HEK293 (cell line): ENCODE results near the gene SLIT1.
A peak's percentile ranks its signal among the peaks of the same experiment; 100 is the strongest.

ENCODE experiments used
- CTCF ChIA-PET: fragments of 350-600 bp; formaldehyde crosslinking; extraction: SDS; loops from one replicate; lab custom pipeline; 2021; ENCODE audit warnings: antibody characterized with exemption; lab: Yijun Ruan, JAX
- POLR2A ChIA-PET: fragments of 300-600 bp; formaldehyde crosslinking; extraction: SDS; loops from one replicate; lab custom pipeline; 2020; ENCODE audit warnings: antibody characterized with exemption, inconsistent platforms; lab: Yijun Ruan, JAX
- H3K27ac ChIP-seq: fragments of 200-500 bp; sonication (Bioruptor generic); 2 replicates; pipeline ENCODE4 v1.5.1; 2014; ENCODE audit warnings: low read depth, low read length, control low read depth, inconsistent platforms; ENCODE audit errors: extremely low read depth
- H3K36me3 ChIP-seq, 2 experiments: fragments of 200-500 bp in 1 of 2; sonication (Bioruptor generic) in 1 of 2; 1 replicate in 1 of 2; 2 replicates in 1 of 2; pipeline ENCODE4 v1.5.1; 2014 to 2017; ENCODE audit warnings: inconsistent platforms in 2 of 2, low read length in 2 of 2; ENCODE audit not compliant: control insufficient read depth in 2 of 2, insufficient read depth in 1 of 2
- H3K4me1 ChIP-seq: fragments of 200-500 bp; sonication (Bioruptor generic); 2 replicates; pipeline ENCODE4 v1.5.1; 2014; ENCODE audit warnings: mild to moderate bottlenecking, low read length, inconsistent platforms; ENCODE audit not compliant: control insufficient read depth, insufficient read depth
- H3K4me3 ChIP-seq: 2 replicates; pipeline ENCODE4 v1.5.1; 2011; ENCODE audit warnings: low read depth, mild to moderate bottlenecking, control low read depth, low read length, moderate library complexity
- H3K9me3 ChIP-seq: fragments of 200-500 bp; sonication (Bioruptor generic); 2 replicates; pipeline ENCODE4 v1.5.1; 2014; ENCODE audit warnings: low read depth, low read length, inconsistent platforms; ENCODE audit not compliant: control insufficient read depth, insufficient read depth
- AEBP2 ChIP-seq: fragments of 450-650 bp; formaldehyde crosslinking; IDR thresholded peaks from 2 replicates; pipeline ENCODE4 v1.5.1; 2016; ENCODE audit warnings: missing biosample characterization, missing genetic modification characterization, borderline replicate concordance
- INSM2 ChIP-seq: fragments of 450-650 bp; formaldehyde crosslinking; IDR thresholded peaks from 2 replicates; pipeline ENCODE4 v1.5.1; 2016; ENCODE audit warnings: missing biosample characterization, missing genetic modification characterization
- TCF7L2 ChIP-seq: IDR thresholded peaks from 2 replicates; pipeline ENCODE4 v1.6.1; 2011; ENCODE audit warnings: low read depth, mild to moderate bottlenecking, inconsistent platforms, low read length, moderate library complexity, borderline replicate concordance
- ZIC2 ChIP-seq: fragments of 450-650 bp; formaldehyde crosslinking; IDR thresholded peaks from 2 replicates; pipeline ENCODE4 v1.5.1; 2016; ENCODE audit warnings: missing biosample characterization, missing genetic modification characterization
- ZNF239 ChIP-seq: fragments of 450-650 bp; formaldehyde crosslinking; IDR thresholded peaks from 2 replicates; pipeline ENCODE4 v1.5.1; 2016; ENCODE audit warnings: missing biosample characterization, missing genetic modification characterization
- ZNF266 ChIP-seq: fragments of 450-650 bp; formaldehyde crosslinking; IDR thresholded peaks from 2 replicates; pipeline ENCODE4 v1.5.1; 2016; ENCODE audit warnings: missing biosample characterization, missing genetic modification characterization, low read depth
- ZNF350 ChIP-seq: fragments of 450-650 bp; formaldehyde crosslinking; IDR thresholded peaks from 2 replicates; pipeline ENCODE4 v1.5.0; 2017; ENCODE audit warnings: missing biosample characterization, mild to moderate bottlenecking, missing genetic modification characterization
- ZNF394 ChIP-seq: fragments of 450-650 bp; formaldehyde crosslinking; IDR thresholded peaks from 2 replicates; pipeline ENCODE4 v1.5.1; 2016; ENCODE audit warnings: missing biosample characterization, missing genetic modification characterization, mild to moderate bottlenecking, moderate library complexity, borderline replicate concordance
- ZNF426 ChIP-seq: fragments of 450-650 bp; formaldehyde crosslinking; IDR thresholded peaks from 2 replicates; pipeline ENCODE4 v1.5.1; 2017; ENCODE audit warnings: missing biosample characterization, missing genetic modification characterization, mild to moderate bottlenecking, inconsistent platforms, moderate library complexity
- ZNF548 ChIP-seq: fragments of 450-650 bp; formaldehyde crosslinking; IDR thresholded peaks from 2 replicates; pipeline ENCODE4 v1.5.1; 2016; ENCODE audit warnings: missing biosample characterization, missing genetic modification characterization
- ZNF571 ChIP-seq: fragments of 450-650 bp; formaldehyde crosslinking; IDR thresholded peaks from 2 replicates; pipeline ENCODE4 v1.5.0; 2017; ENCODE audit warnings: missing biosample characterization, missing genetic modification characterization
- ZNF654 ChIP-seq: fragments of 450-650 bp; formaldehyde crosslinking; IDR thresholded peaks from 2 replicates; pipeline ENCODE4 v1.5.1; 2016; ENCODE audit warnings: low read depth, missing biosample characterization, missing genetic modification characterization
- ZXDB ChIP-seq: fragments of 450-650 bp; formaldehyde crosslinking; IDR thresholded peaks from 2 replicates; pipeline ENCODE4 v1.5.1; 2016; ENCODE audit warnings: missing biosample characterization, missing genetic modification characterization
- TF ChIP-seq, protein P1 (sequence below): fragments of 450-650 bp; formaldehyde crosslinking; IDR thresholded peaks from 2 replicates; pipeline ENCODE4 v1.5.1; 2016; ENCODE audit warnings: missing biosample characterization, missing genetic modification characterization
- TF ChIP-seq, protein P2 (sequence below): fragments of 450-650 bp; formaldehyde crosslinking; IDR thresholded peaks from 2 replicates; pipeline ENCODE4 v1.5.1; 2016; ENCODE audit warnings: missing biosample characterization, missing genetic modification characterization

Gene SLIT1

GRCh38 chr10:97174941-97175340 lies 10.8 kb downstream of the SLIT1 start (continued):
- TF ChIP-seq ZNF654 (no peak), ZNF350 (tag by site-specific recombination) (no peak), TCF7L2 (no peak), ZNF266 (tag by site-specific recombination) (no peak), ZXDB (tag by site-specific recombination) (no peak)
- TF ChIP-seq, protein P1, sequence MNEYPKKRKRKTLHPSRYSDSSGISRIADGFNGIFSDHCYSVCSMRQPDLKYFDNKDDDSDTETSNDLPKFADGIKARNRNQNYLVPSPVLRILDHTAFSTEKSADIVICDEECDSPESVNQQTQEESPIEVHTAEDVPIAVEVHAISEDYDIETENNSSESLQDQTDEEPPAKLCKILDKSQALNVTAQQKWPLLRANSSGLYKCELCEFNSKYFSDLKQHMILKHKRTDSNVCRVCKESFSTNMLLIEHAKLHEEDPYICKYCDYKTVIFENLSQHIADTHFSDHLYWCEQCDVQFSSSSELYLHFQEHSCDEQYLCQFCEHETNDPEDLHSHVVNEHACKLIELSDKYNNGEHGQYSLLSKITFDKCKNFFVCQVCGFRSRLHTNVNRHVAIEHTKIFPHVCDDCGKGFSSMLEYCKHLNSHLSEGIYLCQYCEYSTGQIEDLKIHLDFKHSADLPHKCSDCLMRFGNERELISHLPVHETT: no peak

- H3K4me1 ChIP-seq: no peaks in the 10 kb centered on the region; the same call in 1 of the 2 replicates
- no peak overlapping the region for H3K27ac ChIP-seq
- H3K4me3 ChIP-seq: no peak overlapping the region
- ChIA-PET POLR2A (no interaction called here), CTCF (interaction anchor here (0.6 to 1.5 kb wide), 2 partner anchors 36 to 433 kb away, joined by 3 to 6 read pairs; no protein-coding TSS in a partner anchor)
- no peaks in the 10 kb centered on the region for H3K9me3 ChIP-seq
- no peak for TF ChIP-seq INSM2 (tag by site-specific recombination)
- TF ChIP-seq ZIC2 (tag by site-specific recombination): peak; percentile 54
- no peak for TF ChIP-seq AEBP2 (tag by site-specific recombination)
- TF ChIP-seq, protein P1: no peak
- no peak for TF ChIP-seq ZNF394
- no peaks in the 10 kb centered on the region for H3K36me3 ChIP-seq
Measured at GRCh38 chr10:97174276-97174775, 11.4 kb downstream of the SLIT1 start.

DNA sequence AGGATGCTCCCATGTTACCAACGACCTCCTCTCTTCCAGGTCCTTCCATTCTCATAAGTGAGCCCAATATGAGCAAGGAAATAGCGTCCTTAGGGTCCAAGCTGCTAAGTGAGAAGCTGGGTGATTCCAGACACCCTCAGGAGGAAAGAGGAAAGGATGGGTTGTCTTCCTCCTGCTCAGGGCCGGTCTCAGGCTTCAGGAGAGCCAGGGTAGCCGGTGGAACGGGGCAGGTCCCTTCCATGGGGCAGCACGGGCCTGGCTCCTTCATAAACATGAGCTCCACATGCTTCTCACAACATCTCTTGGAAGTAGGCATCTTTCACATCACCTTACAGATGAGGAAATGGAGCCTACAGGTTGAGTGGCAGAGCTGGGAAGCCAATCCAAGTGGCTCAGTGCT lies 12.7 kb downstream of the SLIT1 start:
- CTCF ChIA-PET: interaction anchor here (0.6 to 1.2 kb wide), 2 partner anchors 100 to 459 kb away, joined by 5 read pairs; no protein-coding TSS in a partner anchor
- no peak overlapping the region for H3K27ac ChIP-seq
- no peaks in the 10 kb centered on the region; the same call in 1 of the 2 replicates for H3K4me1 ChIP-seq
- no peaks in the 10 kb centered on the region for H3K9me3 ChIP-seq
- POLR2A ChIA-PET: no interaction called here
- no peak overlapping the region for H3K4me3 ChIP-seq
- TF ChIP-seq ZNF426 (tag by site-specific recombination) (no peak), ZNF548 (tag by site-specific recombination) (no peak), ZNF571 (tag by site-specific recombination) (no peak), ZNF239 (tag by site-specific recombination) (no peak)
- TF ChIP-seq, protein P2, sequence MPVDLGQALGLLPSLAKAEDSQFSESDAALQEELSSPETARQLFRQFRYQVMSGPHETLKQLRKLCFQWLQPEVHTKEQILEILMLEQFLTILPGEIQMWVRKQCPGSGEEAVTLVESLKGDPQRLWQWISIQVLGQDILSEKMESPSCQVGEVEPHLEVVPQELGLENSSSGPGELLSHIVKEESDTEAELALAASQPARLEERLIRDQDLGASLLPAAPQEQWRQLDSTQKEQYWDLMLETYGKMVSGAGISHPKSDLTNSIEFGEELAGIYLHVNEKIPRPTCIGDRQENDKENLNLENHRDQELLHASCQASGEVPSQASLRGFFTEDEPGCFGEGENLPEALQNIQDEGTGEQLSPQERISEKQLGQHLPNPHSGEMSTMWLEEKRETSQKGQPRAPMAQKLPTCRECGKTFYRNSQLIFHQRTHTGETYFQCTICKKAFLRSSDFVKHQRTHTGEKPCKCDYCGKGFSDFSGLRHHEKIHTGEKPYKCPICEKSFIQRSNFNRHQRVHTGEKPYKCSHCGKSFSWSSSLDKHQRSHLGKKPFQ (tag by site-specific recombination): no peak
- H3K36me3 ChIP-seq: no peaks in the 10 kb centered on the region
